ENCODE measurements around the gene KLHDC4.

The KLHDC4 gene

GRCh38 chr16:87700406-87701077, 65.2 kb downstream of the KLHDC4 start:
- no peaks in the 10 kb centered on the region for H3K9me3 ChIP-seq
- no peak overlapping the region for H3K4me3 ChIP-seq (ENCODE audit: low read depth, low read length)
- no peaks in the 10 kb centered on the region for H3K27me3 ChIP-seq
- no peak for TF ChIP-seq CTCF (IDR thresholded peaks at IDR 0.05; ENCODE audit: low read depth, low read length)
- no peak for DNase-seq
- H3K36me3 ChIP-seq: peaks cover 57% of the 10 kb centered on the region
- no peaks in the 10 kb centered on the region for H3K4me1 ChIP-seq

- TF ChIP-seq CTCF (IDR thresholded peaks at IDR 0.05; ENCODE audit: low read depth, low read length): no peak
- Histone ChIP-seq H3K4me1 (no peaks in the 10 kb centered on the region), H3K4me3 (ENCODE audit: low read depth, low read length) (no peak overlapping the region), H3K36me3 (peaks cover 59% of the 10 kb centered on the region), H3K9me3 (no peaks in the 10 kb centered on the region), H3K27me3 (no peaks in the 10 kb centered on the region)
- no peak for DNase-seq
Observed at GRCh38 chr16:87698676-87699199, 67.0 kb downstream of the KLHDC4 start.

GRCh38 chr16:87698241-87698640, 67.5 kb downstream of the KLHDC4 start:
- H3K36me3 ChIP-seq: peaks cover 54% of the 10 kb centered on the region

GRCh38 chr16:87697792-87698191, 68.0 kb downstream of the KLHDC4 start:
- no peak overlapping the region for H3K4me3 ChIP-seq (ENCODE audit: low read depth, low read length)
- no peaks in the 10 kb centered on the region for H3K9me3 ChIP-seq
- no peaks in the 10 kb centered on the region for H3K27me3 ChIP-seq
- no peak for TF ChIP-seq CTCF (IDR thresholded peaks at IDR 0.05; ENCODE audit: low read depth, low read length)
- no peak for DNase-seq
- H3K4me1 ChIP-seq: no peaks in the 10 kb centered on the region
- H3K36me3 ChIP-seq: peaks cover 49% of the 10 kb centered on the region

More at GRCh38 chr16:87698241-87698640, 67.5 kb downstream of the KLHDC4 start:
- no peak for TF ChIP-seq CTCF (IDR thresholded peaks at IDR 0.05; ENCODE audit: low read depth, low read length)
- Histone ChIP-seq H3K27me3 (no peaks in the 10 kb centered on the region), H3K4me1 (no peaks in the 10 kb centered on the region), H3K9me3 (no peaks in the 10 kb centered on the region), H3K4me3 (ENCODE audit: low read depth, low read length) (no peak overlapping the region)
- no peak for DNase-seq

- TF ChIP-seq CTCF (IDR thresholded peaks at IDR 0.05; ENCODE audit: low read depth, low read length): no peak
- no peaks in the 10 kb centered on the region for H3K9me3 ChIP-seq
- peaks cover 44% of the 10 kb centered on the region for H3K36me3 ChIP-seq
- no peak overlapping the region for H3K4me3 ChIP-seq (ENCODE audit: low read depth, low read length)
- no peaks in the 10 kb centered on the region for H3K4me1 ChIP-seq
- no peak for DNase-seq
- H3K27me3 ChIP-seq: no peaks in the 10 kb centered on the region
Observed at GRCh38 chr16:87697256-87697655, 68.5 kb downstream of the KLHDC4 start.

GRCh38 chr16:87696726-87697125, 69.1 kb downstream of the KLHDC4 start:
- TF ChIP-seq CTCF (IDR thresholded peaks at IDR 0.05; ENCODE audit: low read depth, low read length): no peak
- H3K27me3 ChIP-seq: no peaks in the 10 kb centered on the region
- peaks cover 39% of the 10 kb centered on the region for H3K36me3 ChIP-seq
- H3K4me3 ChIP-seq (ENCODE audit: low read depth, low read length): no peak overlapping the region
- H3K4me1 ChIP-seq: no peaks in the 10 kb centered on the region
- DNase-seq: no peak
- H3K9me3 ChIP-seq: no peaks in the 10 kb centered on the region
